SJCRH30 (cell line): ENCODE results near the gene RGS4. TPM values are rescaled to one million over a fixed set of nuclear protein-coding genes. Genes with fewer than 3 reads are reported as not detected.

Experiments used
- DNase-seq, 2 experiments: peaks; one replicate each; pipeline ENCODE4 v3.0.0-alpha.2; 2015 to 2020
- H3K27ac ChIP-seq: fragments of 250-450 bp; sonication (Bioruptor Pico); 2 replicates; pipeline ENCODE4 v1.5.1; 2020; ENCODE audit warnings: mild to moderate bottlenecking, moderate library complexity
- H3K27me3 ChIP-seq: fragments of 250-450 bp; sonication (Bioruptor Pico); 2 replicates; pipeline ENCODE4 v1.5.1; 2020; ENCODE audit warnings: mild to moderate bottlenecking, moderate library complexity
- H3K36me3 ChIP-seq: fragments of 250-450 bp; sonication (Bioruptor Pico); 2 replicates; pipeline ENCODE4 v1.5.1; 2020; ENCODE audit warnings: mild to moderate bottlenecking, moderate library complexity
- H3K4me1 ChIP-seq: fragments of 250-450 bp; sonication (Bioruptor Pico); 2 replicates; pipeline ENCODE4 v1.5.1; 2020; ENCODE audit warnings: mild to moderate bottlenecking, moderate library complexity
- H3K4me3 ChIP-seq: fragments of 250-450 bp; sonication (Bioruptor Pico); 2 replicates; pipeline ENCODE4 v1.5.1; 2020; ENCODE audit warnings: mild to moderate bottlenecking, moderate library complexity
- H3K9me3 ChIP-seq: fragments of 250-450 bp; sonication (Bioruptor Pico); replicated peaks from 2 replicates; pipeline ENCODE4 v1.5.1; 2020; ENCODE audit warnings: mild to moderate bottlenecking, moderate library complexity
- total RNA-seq: library from RNA; depleted of rRNA; stranded (reverse); fragments of >200 nt; shearing (Covaris generic); gene quantifications from 2 replicates; pipeline ENCODE4 v1.2.3, GENCODE V29; 2014; rRNA removed

Gene RGS4
- total RNA-seq, result 0.05 and 0.12 TPM in 2 replicates

GRCh38 chr1:163069142-163069541 lies at the start of gene RGS4:
Gene RGS4, plus strand, starts transcription at chr1:163069361. Its CDS starts 124 bp downstream, at chr1:163069485.
- no peaks in the 10 kb centered on the region for H3K36me3 ChIP-seq
- peak; percentile 31 to 60 for DNase-seq
- no peak within 1 kb of the TSS for H3K4me3 ChIP-seq
- no peaks in the 10 kb centered on the region for H3K4me1 ChIP-seq
- no peak within 1 kb of the TSS for H3K27ac ChIP-seq
- H3K27me3 ChIP-seq, result no peaks in the 10 kb centered on the region
- H3K9me3 ChIP-seq, result no peaks in the 10 kb centered on the region

GRCh38 chr1:163022129-163022528 lies 47.0 kb upstream of the RGS4 start:
- Histone ChIP-seq H3K36me3 (no peaks in the 10 kb centered on the region), H3K9me3 (no peaks in the 10 kb centered on the region), H3K27ac (no peak overlapping the region), H3K27me3 (no peaks in the 10 kb centered on the region), H3K4me3 (no peak overlapping the region), H3K4me1 (no peaks in the 10 kb centered on the region)
- DNase-seq, result no peak

- no peaks in the 10 kb centered on the region for H3K4me1 ChIP-seq
- DNase-seq, result no peak
- H3K27me3 ChIP-seq, result no peaks in the 10 kb centered on the region
- no peaks in the 10 kb centered on the region for H3K36me3 ChIP-seq
- H3K4me3 ChIP-seq, result no peak overlapping the region
- no peak overlapping the region for H3K27ac ChIP-seq
- no peaks in the 10 kb centered on the region for H3K9me3 ChIP-seq
These were observed 41.6 kb upstream of the RGS4 start for GRCh38 chr1:163027610-163028009.

- no peak for DNase-seq
- Histone ChIP-seq H3K4me3 (no peak overlapping the region), H3K36me3 (no peaks in the 10 kb centered on the region), H3K27ac (no peak overlapping the region), H3K9me3 (no peaks in the 10 kb centered on the region), H3K4me1 (no peaks in the 10 kb centered on the region), H3K27me3 (no peaks in the 10 kb centered on the region)
These were observed 39.3 kb upstream of the RGS4 start for GRCh38 chr1:163029901-163030300.

- no peak overlapping the region for H3K4me3 ChIP-seq
- no peaks in the 10 kb centered on the region for H3K27me3 ChIP-seq
- no peaks in the 10 kb centered on the region for H3K9me3 ChIP-seq
- H3K27ac ChIP-seq, result no peak overlapping the region
- H3K4me1 ChIP-seq, result no peaks in the 10 kb centered on the region
- no peak for DNase-seq
- no peaks in the 10 kb centered on the region for H3K36me3 ChIP-seq
These were observed 33.5 kb upstream of the RGS4 start for GRCh38 chr1:163035446-163036249.

- Histone ChIP-seq H3K27me3 (no peaks in the 10 kb centered on the region), H3K4me3 (no peak overlapping the region), H3K4me1 (no peaks in the 10 kb centered on the region), H3K9me3 (no peaks in the 10 kb centered on the region), H3K36me3 (no peaks in the 10 kb centered on the region), H3K27ac (no peak overlapping the region)
- DNase-seq, result no peak
These were observed 32.5 kb upstream of the RGS4 start for GRCh38 chr1:163036671-163037070.

- Histone ChIP-seq H3K4me1 (no peaks in the 10 kb centered on the region), H3K9me3 (no peaks in the 10 kb centered on the region), H3K27me3 (no peaks in the 10 kb centered on the region), H3K36me3 (no peaks in the 10 kb centered on the region), H3K4me3 (no peak overlapping the region), H3K27ac (no peak overlapping the region)
- DNase-seq, result no peak
These were observed 30.0 kb upstream of the RGS4 start for GRCh38 chr1:163038928-163039706.

- H3K9me3 ChIP-seq, result no peaks in the 10 kb centered on the region
These were observed 29.5 kb upstream of the RGS4 start for GRCh38 chr1:163039707-163040093.

GRCh38 chr1:163046071-163046470 lies 23.1 kb upstream of the RGS4 start:
- DNase-seq, result no peak
- H3K27me3 ChIP-seq, result no peaks in the 10 kb centered on the region
- H3K4me1 ChIP-seq, result no peaks in the 10 kb centered on the region
- H3K9me3 ChIP-seq, result no peaks in the 10 kb centered on the region
- no peak overlapping the region for H3K27ac ChIP-seq
- H3K4me3 ChIP-seq, result no peak overlapping the region
- H3K36me3 ChIP-seq, result no peaks in the 10 kb centered on the region

More at GRCh38 chr1:163039707-163040093, 29.5 kb upstream of the RGS4 start:
- H3K4me3 ChIP-seq, result no peak overlapping the region
- no peaks in the 10 kb centered on the region for H3K36me3 ChIP-seq
- no peaks in the 10 kb centered on the region for H3K27me3 ChIP-seq
- no peak overlapping the region for H3K27ac ChIP-seq
- no peak for DNase-seq
- H3K4me1 ChIP-seq, result no peaks in the 10 kb centered on the region

GRCh38 chr1:163047951-163048659 lies 21.1 kb upstream of the RGS4 start:
- no peak for DNase-seq
- Histone ChIP-seq H3K4me1 (no peaks in the 10 kb centered on the region), H3K36me3 (no peaks in the 10 kb centered on the region), H3K4me3 (no peak overlapping the region), H3K27ac (no peak overlapping the region), H3K9me3 (no peaks in the 10 kb centered on the region), H3K27me3 (no peaks in the 10 kb centered on the region)

GRCh38 chr1:163048869-163049268 lies 20.3 kb upstream of the RGS4 start:
- H3K27ac ChIP-seq, result no peak overlapping the region
- H3K9me3 ChIP-seq, result no peaks in the 10 kb centered on the region

GRCh38 chr1:163049296-163049695 lies 19.9 kb upstream of the RGS4 start:
- no peak for DNase-seq
- Histone ChIP-seq H3K9me3 (no peaks in the 10 kb centered on the region), H3K4me1 (0 out of 2 replicates have a peak, but pooled peaks cover 1% of the 10 kb centered on the region), H3K4me3 (no peak overlapping the region), H3K36me3 (no peaks in the 10 kb centered on the region), H3K27ac (no peak overlapping the region), H3K27me3 (no peaks in the 10 kb centered on the region)

More at GRCh38 chr1:163048869-163049268, 20.3 kb upstream of the RGS4 start:
- DNase-seq, result no peak
- Histone ChIP-seq H3K36me3 (no peaks in the 10 kb centered on the region), H3K27me3 (no peaks in the 10 kb centered on the region), H3K4me1 (no peaks in the 10 kb centered on the region), H3K4me3 (no peak overlapping the region)

- no peak overlapping the region for H3K27ac ChIP-seq
These were observed 18.7 kb upstream of the RGS4 start for GRCh38 chr1:163050496-163050895.

GRCh38 chr1:163054181-163054591 lies 15.0 kb upstream of the RGS4 start:
- Histone ChIP-seq H3K9me3 (no peaks in the 10 kb centered on the region), H3K36me3 (no peaks in the 10 kb centered on the region), H3K27me3 (no peaks in the 10 kb centered on the region), H3K27ac (no peak overlapping the region), H3K4me1 (0 out of 2 replicates have a peak, but pooled peaks cover 5% of the 10 kb centered on the region), H3K4me3 (no peak overlapping the region)
- DNase-seq, result peak; percentile 76 to 88

More at GRCh38 chr1:163050496-163050895, 18.7 kb upstream of the RGS4 start:
- no peaks in the 10 kb centered on the region for H3K36me3 ChIP-seq
- H3K4me3 ChIP-seq, result no peak overlapping the region
- H3K4me1 ChIP-seq, result 0 out of 2 replicates have a peak, but pooled peaks cover 5% of the 10 kb centered on the region
- DNase-seq, result no peak
- no peaks in the 10 kb centered on the region for H3K9me3 ChIP-seq
- no peaks in the 10 kb centered on the region for H3K27me3 ChIP-seq

- H3K9me3 ChIP-seq, result no peaks in the 10 kb centered on the region
- H3K27me3 ChIP-seq, result no peaks in the 10 kb centered on the region
- no peaks in the 10 kb centered on the region for H3K36me3 ChIP-seq
- 0 out of 2 replicates have a peak, but pooled peaks cover 5% of the 10 kb centered on the region for H3K4me1 ChIP-seq
- no peak overlapping the region for H3K4me3 ChIP-seq
- DNase-seq, result no peak
- H3K27ac ChIP-seq, result no peak overlapping the region
These were observed 14.2 kb upstream of the RGS4 start for GRCh38 chr1:163055005-163055404.
